Bronchial epithelial cell (primary cell): Measurements from ENCODE around the gene UBE3C. TPM values are rescaled to one million over a fixed set of nuclear protein-coding genes. Genes with fewer than 3 reads are reported as not detected.
"Not testable (repeated sequence)": the region's sequence is repeated elsewhere in the genome, so short reads cannot be mapped to it uniquely, and the experiment has no call there.

Experiments
- DNase-seq: peaks from one replicate; pipeline ENCODE4 v3.0.0-alpha.2; 2010; ENCODE audit warnings: low read depth
- FAIRE-seq: peaks from 2 replicates; lab custom pipeline; 2011; peaks lifted over from hg19 to GRCh38; lab: Jason Lieb, UNC
- H3K27me3 ChIP-seq: 2 replicates; pipeline ENCODE4 v1.5.1; 2011; ENCODE audit warnings: low read length; ENCODE audit not compliant: control insufficient read depth, insufficient read depth
- H3K36me3 ChIP-seq: 2 replicates; pipeline ENCODE4 v1.5.1; 2011; ENCODE audit warnings: low read length; ENCODE audit not compliant: control insufficient read depth, insufficient read depth
- H3K4me3 ChIP-seq: 2 replicates; pipeline ENCODE4 v1.5.1; 2011; ENCODE audit warnings: mild to moderate bottlenecking, low read depth, low read length, control low read depth
- total RNA-seq: library from RNA; depleted of rRNA; stranded (reverse); fragments of >200 nt; gene quantifications from 2 replicates; pipeline ENCODE4 v1.2.1, GENCODE V29; 2014
- TF ChIP-seq, protein P1 (sequence below): IDR thresholded peaks from 2 replicates; pipeline ENCODE4 v1.5.1; 2011; ENCODE audit warnings: mild to moderate bottlenecking, moderate library complexity, low read length, control low read depth, inconsistent platforms; ENCODE audit not compliant: insufficient read depth, severe bottlenecking

The UBE3C gene
- total RNA-seq, 1 donor from 2014 or later, result 89.5 TPM

DNA sequence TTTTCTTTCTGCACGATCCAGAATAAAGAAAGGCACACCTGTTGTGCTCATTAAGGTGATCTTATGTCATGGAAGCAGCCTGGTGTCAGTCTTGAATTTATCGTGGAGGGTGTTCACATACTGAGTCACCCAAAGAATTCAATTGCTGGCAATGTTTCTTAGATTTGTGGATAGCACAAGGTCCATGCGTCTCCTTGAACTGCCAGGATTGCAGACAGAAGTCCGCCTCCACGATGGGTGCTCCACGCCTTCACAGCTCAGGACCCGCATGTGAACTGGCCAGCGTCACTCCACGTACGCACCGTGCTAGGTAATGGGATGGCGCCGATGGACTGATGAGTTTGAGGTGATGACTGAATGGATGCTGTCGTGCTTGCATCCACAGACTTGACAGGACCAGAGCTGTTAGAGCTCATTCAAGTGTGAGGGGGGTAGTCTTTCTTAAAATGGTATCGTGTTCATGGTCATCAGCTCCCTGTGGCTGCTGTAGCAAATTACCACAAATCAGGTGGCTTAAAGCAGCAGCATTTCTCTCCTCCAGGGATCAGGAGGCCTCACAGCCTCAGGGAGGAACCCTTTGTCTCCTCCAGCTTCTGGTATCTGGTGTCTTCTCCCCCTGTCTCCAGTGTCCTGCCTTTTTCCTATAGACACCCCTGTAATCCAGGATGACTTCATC is 132.7 kb downstream of the UBE3C start:
- DNase-seq (peak; percentile 61), FAIRE-seq (no peak)
- TF ChIP-seq, protein P1, sequence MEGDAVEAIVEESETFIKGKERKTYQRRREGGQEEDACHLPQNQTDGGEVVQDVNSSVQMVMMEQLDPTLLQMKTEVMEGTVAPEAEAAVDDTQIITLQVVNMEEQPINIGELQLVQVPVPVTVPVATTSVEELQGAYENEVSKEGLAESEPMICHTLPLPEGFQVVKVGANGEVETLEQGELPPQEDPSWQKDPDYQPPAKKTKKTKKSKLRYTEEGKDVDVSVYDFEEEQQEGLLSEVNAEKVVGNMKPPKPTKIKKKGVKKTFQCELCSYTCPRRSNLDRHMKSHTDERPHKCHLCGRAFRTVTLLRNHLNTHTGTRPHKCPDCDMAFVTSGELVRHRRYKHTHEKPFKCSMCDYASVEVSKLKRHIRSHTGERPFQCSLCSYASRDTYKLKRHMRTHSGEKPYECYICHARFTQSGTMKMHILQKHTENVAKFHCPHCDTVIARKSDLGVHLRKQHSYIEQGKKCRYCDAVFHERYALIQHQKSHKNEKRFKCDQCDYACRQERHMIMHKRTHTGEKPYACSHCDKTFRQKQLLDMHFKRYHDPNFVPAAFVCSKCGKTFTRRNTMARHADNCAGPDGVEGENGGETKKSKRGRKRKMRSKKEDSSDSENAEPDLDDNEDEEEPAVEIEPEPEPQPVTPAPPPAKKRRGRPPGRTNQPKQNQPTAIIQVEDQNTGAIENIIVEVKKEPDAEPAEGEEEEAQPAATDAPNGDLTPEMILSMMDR, result no peak
- Histone ChIP-seq H3K36me3 (no peaks in the 10 kb centered on the region), H3K27me3 (no peaks in the 10 kb centered on the region), H3K4me3 (no peak overlapping the region)

DNA sequence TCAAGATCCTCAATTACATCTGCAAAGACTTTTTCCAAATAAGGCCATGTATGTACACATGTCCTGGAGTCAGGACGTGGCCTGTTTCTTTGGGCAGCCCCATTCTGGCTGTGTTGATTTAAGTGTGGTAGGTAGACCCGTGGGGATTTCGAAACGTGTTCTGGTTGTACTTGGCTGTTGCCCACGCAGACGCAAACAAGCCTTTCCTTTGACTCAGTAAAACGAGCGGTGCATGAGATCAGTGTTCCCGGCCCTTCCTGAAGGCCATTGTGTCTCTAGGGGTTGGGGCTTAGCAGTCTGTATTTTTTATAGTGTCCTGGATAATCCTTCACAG is 133.2 kb downstream of the UBE3C start:
- DNase-seq (peak; percentile 99), FAIRE-seq (peak; percentile 7)
- TF ChIP-seq, protein P1, result no peak
- no peaks in the 10 kb centered on the region for H3K27me3 ChIP-seq
- H3K36me3 ChIP-seq, result no peaks in the 10 kb centered on the region
- no peak overlapping the region for H3K4me3 ChIP-seq

DNA sequence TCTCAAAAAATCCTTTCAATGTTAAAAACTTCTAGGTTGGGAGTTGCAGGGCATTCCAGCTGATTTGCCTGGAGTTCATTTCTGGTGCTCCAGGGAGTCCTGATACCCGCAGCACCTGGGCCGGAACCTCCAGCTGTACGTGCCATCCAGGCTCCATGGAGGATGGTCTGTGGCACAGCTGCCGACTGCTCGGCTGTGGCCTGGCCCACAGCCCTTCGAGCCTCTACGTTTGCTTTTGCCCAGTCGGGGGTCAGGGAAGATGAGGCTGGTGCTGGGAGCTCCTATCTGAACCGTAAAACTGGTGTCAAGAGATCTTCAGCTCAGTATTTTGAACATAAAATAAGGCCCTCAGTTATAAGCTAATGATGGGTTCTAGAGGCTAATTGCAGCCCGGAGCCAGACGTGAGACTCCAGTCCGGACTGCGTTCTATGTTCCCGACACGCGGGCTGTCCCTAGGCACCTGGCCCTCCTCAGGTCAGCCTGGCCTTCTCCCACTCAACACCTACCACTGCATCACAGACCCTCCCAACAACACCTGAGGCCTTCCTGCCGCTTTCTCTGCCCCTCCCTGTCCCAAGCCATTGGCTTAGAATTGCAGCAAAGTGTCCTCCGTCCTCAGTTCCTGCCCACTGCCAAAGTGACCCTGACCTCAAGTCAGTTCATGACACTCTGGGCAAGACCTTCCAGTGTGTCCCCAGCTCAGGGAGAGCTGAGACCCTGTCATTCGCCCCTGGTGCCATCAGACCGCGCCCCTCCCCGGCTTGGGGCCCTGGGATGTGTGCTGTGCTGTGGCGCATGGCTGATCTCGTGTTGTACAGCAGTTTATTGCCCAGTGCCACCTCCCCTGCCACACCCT is 133.9 kb downstream of the UBE3C start:
- no peak for DNase-seq
- FAIRE-seq, result no peak
- TF ChIP-seq, protein P1, result no peak

DNA sequence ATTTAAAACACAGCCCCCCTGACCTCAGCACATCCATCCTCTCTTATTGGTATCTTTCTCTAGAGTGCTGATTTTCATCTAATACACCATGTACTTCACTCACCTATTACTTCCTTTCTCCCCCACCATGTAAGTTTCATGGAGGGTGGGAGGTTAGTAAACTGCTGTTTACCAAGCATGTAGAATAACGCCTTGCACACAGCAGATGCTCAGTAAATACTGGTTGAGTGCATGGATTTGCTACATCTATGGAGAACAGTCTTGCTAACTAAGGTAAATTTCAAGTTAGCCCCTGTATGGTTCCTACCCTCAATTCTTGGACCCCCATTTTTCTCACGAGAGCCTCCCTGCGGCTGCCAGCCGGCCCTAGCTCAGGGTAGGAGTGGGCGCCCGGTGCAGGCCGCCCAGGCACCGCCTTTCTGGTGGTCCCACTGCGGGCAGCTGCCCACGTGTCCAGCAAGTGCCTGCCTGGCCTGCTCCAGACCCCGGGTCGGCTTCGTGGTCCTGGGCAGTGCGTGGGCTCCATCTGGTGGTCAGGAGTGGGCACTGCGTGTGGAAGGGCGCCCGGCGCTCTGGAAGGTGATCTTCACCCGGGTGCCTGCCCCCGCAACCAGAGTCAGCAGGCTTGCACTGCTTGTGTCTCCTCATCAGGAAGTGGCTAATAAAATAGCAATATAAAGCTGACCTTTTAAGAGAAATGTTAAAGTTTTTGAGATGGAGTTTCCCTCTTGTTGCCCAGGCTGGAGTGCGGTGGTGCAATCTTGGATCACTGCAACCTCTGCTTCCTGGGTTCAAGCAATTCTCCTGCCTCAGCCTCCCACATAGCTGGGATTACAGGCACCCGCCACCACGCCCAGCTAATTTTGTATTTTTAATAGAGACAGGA is 134.7 kb downstream of the UBE3C start:
- TF ChIP-seq, protein P1, result peak; percentile 96
- FAIRE-seq (no peak), DNase-seq (peak; percentile 59)
- H3K27me3 ChIP-seq, result no peaks in the 10 kb centered on the region
- H3K36me3 ChIP-seq, result no peaks in the 10 kb centered on the region
- no peak overlapping the region for H3K4me3 ChIP-seq

More for the DNA sequence above, 133.9 kb downstream of the UBE3C start:
- no peaks in the 10 kb centered on the region for H3K36me3 ChIP-seq
- no peaks in the 10 kb centered on the region for H3K27me3 ChIP-seq
- no peak overlapping the region for H3K4me3 ChIP-seq

DNA sequence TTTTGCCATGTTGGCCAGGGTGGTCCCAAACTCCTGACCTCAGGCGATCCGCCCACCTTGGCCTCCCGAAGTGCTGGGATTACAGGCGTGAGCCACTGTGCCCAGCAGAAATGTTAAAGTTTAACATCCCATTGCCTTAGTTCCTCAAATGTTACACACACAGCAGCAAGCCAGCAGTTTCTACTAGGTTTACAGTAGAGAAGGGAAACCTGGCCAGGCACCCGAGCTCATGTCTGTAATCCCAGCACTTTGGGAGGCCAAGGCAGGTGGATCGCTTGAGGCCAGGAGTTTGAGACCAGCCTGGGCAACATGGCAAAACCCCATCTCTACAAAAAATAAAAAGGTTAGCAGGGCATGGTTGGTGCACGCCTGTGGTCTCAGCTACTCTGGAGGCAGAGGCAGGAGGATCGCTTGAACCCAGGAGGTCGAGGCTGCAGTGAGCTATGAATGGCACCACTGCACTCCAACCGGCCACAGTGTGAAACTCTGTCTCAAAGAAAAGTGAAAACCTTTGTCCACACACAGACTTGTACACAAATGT is 135.4 kb downstream of the UBE3C start:
- DNase-seq, H3K36me3 ChIP-seq, FAIRE-seq, H3K27me3 ChIP-seq, H3K4me3 ChIP-seq: not testable (repeated sequence)
